ENCODE data around the gene PCED1B.
A peak's percentile ranks its signal among the peaks of the same experiment; 100 is the strongest.

The PCED1B gene

GRCh38 chr12:47120736-47121135, 41.3 kb downstream of the PCED1B start:
- DNase-seq (ENCODE audit: low read depth in 1 of 2, low spot score in 1 of 2), result peak in 1 of 2 donors; percentile 7

GRCh38 chr12:47121146-47121545, 41.7 kb downstream of the PCED1B start:
- DNase-seq (ENCODE audit: low read depth in 1 of 2, low spot score in 1 of 2), result no peak

DNA sequence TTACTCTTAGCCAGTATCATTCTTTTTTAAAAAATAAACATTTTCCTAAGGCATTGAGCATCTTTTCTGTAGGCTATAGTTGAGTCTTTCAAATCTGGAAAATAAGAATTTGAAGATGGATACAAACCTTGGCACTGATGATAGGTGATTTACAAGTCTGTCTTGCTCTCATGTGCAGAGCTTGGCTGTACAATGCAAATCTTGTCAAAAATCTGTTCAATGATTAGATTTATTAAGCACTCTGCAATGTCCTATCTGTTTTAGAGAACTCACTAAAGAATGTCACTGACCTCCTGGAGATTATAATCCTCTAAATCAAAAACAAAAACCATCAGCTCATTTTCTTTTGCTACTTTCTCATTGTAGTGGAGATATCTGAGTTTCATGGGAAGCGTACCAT, 43.2 kb downstream of the PCED1B start:
- no peak for DNase-seq (ENCODE audit: low read depth in 1 of 2, low spot score in 1 of 2)

DNA sequence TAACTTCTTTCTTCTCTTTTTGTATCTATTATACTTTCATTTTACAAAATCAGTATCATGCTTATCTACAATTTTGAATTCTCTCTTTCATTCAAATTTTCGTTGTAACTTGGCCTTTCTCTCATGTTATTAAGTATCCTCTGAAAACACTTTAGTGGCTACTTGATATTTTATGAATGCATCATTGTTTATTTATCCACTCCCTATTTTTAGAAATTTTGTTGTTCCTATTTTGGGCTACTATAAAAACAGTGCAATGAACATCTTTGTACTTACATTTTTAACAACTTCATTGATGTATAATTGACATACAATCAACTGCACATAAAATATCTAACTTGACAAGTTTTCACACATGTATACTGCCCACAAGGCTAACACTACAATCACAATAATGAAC, 44.3 kb downstream of the PCED1B start:
- no peak for DNase-seq (ENCODE audit: low read depth in 1 of 2, low spot score in 1 of 2)

GRCh38 chr12:47124451-47124850, 45.0 kb downstream of the PCED1B start:
- DNase-seq (ENCODE audit: low read depth in 1 of 2, low spot score in 1 of 2), result no peak

- DNase-seq (ENCODE audit: low read depth in 1 of 2, low spot score in 1 of 2), result no peak
Observed at GRCh38 chr12:47126246-47126645, 46.8 kb downstream of the PCED1B start.

- no peak for DNase-seq (ENCODE audit: low read depth in 1 of 2, low spot score in 1 of 2)
Observed at GRCh38 chr12:47131011-47131410, 51.6 kb downstream of the PCED1B start.

- DNase-seq (ENCODE audit: low read depth in 1 of 2, low spot score in 1 of 2), result no peak
Observed at GRCh38 chr12:47134005-47134404, 54.6 kb downstream of the PCED1B start.

DNA sequence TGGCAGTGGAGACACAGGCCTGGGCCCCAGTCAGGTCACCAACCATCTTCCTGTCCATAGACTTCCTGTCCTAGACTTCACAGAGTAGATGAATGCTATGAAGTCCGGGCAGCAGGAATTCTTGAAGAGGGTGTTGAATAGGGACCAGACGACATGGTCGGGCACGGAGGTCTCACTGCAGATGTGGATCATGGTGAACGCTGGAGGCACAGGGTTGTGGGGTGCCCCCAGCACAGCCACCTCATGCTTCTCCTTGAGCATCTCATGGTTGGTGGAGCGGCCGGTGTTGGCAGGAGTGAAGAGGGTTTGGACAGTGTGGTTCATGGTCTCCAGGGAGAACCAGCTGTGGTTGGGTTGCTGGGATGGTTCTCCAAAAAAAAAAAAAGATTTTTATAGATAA, 56.2 kb downstream of the PCED1B start:
- DNase-seq (ENCODE audit: low read depth in 1 of 2, low spot score in 1 of 2), result no peak

GRCh38 chr12:47139000-47139681, 59.7 kb downstream of the PCED1B start:
- no peak for DNase-seq (ENCODE audit: low read depth in 1 of 2, low spot score in 1 of 2)

DNA sequence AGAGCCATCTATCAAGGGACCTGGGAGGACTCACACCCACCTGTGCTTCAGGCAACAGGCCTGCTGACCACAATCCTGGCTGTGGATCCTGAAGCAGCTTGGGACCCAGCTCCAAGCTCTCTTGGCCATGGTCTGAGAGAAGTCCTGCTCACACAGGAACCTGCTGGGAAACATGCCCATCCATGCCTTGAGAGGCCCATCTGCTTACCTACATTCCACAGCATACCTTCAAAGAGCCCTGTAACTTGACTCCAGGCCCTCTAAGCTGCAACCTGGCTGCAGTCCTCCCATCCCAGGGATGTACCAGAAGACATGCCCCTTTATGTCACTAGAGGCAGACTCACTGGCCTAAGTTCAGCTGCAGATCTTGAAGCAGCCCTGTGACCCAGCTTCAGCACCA, 62.0 kb downstream of the PCED1B start:
- DNase-seq (ENCODE audit: low read depth in 1 of 2, low spot score in 1 of 2), result no peak

DNA sequence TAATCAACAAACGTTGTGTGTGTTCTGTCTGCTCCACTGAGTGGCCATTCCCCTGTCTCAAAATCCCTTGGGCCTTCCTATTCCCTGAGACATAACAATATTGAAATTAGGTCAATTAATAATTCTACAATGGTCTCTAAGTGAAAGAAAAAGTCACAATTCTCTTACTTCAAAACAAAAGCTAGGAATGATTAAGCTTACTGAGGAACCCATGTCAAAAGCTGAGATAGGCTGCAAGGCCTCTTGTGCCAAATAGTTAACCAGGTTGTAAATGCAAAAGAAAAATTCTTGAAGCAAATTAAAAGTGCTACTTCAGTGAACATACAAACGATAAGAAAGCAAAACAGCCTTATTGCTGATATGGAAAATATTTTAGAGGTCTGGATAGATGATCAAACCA, 65.3 kb downstream of the PCED1B start:
- no peak for DNase-seq (ENCODE audit: low read depth in 1 of 2, low spot score in 1 of 2)

- DNase-seq (ENCODE audit: low read depth in 1 of 2, low spot score in 1 of 2), result no peak
Observed at GRCh38 chr12:47145188-47145587, 65.8 kb downstream of the PCED1B start.

DNA sequence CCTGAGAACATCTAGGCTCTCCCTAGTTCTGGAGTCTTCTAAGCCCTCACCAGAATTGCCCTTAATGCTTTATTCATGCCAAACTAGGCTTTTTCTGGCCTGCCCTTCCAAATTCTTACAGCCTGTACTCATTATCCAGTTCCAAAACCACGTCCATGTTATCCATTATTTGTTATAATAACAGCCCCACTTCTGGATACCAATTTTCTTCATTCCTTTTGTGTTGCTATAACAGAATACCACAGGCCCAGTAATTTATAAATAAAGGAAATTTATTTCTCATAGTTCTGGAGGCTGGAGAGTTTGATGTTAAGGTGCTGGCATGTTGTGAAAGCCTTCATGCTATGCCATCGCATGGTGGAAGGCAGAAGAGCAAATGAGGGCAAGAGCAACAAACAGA, 68.3 kb downstream of the PCED1B start:
- no peak for DNase-seq (ENCODE audit: low read depth in 1 of 2, low spot score in 1 of 2)

GRCh38 chr12:47149146-47149545, 69.7 kb downstream of the PCED1B start:
- no peak for DNase-seq (ENCODE audit: low read depth in 1 of 2, low spot score in 1 of 2)

DNA sequence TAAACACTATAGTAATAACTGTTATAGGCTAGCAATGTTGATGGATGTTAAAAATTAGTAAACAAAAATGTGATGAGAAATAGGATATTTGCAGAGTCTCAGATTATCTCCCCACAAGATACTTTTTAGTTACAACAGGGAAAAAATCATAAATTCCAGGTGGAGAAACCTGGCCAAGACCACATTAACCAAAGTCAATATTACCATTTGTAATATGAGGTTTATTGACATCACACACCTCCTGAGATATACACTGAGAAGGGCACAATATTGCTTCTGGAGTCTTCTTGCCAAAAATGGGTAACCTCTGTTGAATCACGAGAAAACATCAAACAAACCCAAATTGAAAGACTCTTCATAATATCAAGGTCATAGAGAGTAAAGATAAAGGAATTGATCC, 72.7 kb downstream of the PCED1B start:
- no peak for DNase-seq (ENCODE audit: low read depth in 1 of 2, low spot score in 1 of 2)

- DNase-seq (ENCODE audit: low read depth in 1 of 2, low spot score in 1 of 2), result no peak
Observed at GRCh38 chr12:47155457-47156166, 76.2 kb downstream of the PCED1B start.

DNA sequence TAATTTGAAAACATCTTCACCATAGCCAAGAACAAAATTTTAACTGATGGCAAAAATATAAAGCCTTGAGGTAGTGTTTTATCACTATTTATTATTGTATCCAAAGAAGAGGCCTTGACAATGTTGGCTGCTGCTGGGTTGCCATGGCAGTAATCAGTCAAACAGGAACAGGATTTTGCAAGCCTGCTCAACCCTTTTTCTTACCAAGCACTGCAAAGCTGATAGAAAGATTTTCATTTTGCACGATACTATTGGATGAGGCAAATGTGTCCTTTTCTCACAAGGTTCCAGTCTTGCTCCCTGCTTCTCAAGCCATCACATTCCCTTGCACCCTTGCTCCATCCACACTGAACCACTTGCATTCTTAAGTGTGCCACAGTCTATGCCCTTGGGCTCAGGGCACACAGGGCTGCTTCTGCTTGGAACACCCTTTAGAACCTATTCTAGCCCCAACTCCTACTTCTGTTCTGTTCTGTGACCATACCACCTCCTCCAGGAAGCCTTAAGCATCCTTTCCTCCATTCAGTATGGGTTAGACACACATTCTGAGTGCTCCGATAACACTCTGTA, 76.8 kb downstream of the PCED1B start:
- DNase-seq (ENCODE audit: low read depth in 1 of 2, low spot score in 1 of 2), result no peak

DNA sequence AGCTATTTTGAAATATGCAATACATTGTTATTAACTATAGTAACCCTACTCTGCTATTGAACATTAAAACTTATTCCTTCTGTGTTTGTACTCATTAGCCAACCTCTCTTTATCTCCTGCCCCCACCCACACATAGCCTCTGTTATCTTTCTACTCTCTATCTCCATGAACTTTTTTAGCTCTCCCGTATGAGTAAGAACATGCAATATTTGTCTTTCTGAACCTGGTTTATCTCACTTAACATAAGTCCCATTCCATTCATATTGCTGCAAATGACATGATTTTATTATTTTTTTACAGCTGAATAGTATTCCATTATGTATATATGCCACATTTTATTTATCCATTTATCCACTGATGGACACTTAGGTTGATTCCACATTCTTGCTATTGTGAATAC, 79.4 kb downstream of the PCED1B start:
- no peak for DNase-seq (ENCODE audit: low read depth in 1 of 2, low spot score in 1 of 2)

- DNase-seq (ENCODE audit: low read depth in 1 of 2, low spot score in 1 of 2), result no peak
Observed at GRCh38 chr12:47159348-47159747, 79.9 kb downstream of the PCED1B start.

- DNase-seq (ENCODE audit: low read depth in 1 of 2, low spot score in 1 of 2), result no peak
Observed at GRCh38 chr12:47160316-47161244, 81.2 kb downstream of the PCED1B start.

DNA sequence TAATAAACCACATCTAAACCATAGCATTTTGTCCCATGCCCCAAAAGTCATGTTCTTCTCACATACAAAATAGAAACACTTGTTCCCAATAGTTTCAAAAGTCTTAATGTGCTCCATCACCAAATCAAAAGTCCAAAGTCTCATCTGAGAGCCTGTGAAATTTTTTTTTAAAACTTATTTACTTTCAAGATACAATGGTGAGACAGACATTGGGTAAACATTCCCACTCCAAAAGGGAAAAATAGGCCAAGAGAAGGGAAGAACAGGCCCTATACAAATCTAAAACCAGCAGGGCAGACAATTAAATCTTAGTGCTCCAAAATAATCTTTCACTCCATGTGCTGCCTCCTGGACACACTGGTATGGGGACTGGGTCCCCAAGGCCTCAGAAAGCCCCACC, 84.7 kb downstream of the PCED1B start:
- DNase-seq (ENCODE audit: low read depth in 1 of 2, low spot score in 1 of 2), result no peak
